HG03378 (cell line): ENCODE data around the gene TPP2.

Source experiments
- ATAC-seq: cut with Tn5 transposase; IDR thresholded peaks from one replicate; pipeline ENCODE4 v1.9.1; 2021; ENCODE audit warnings: mild to moderate bottlenecking, moderate library complexity; ENCODE audit not compliant: unreplicated experiment

Gene TPP2

GRCh38 chr13:102596147-102597028, at the start of gene TPP2:
TSS of gene TPP2 (plus strand) at chr13:102596986. CDS start at chr13:102597039, 53 bp downstream.
- ATAC-seq: peak; percentile 69

DNA sequence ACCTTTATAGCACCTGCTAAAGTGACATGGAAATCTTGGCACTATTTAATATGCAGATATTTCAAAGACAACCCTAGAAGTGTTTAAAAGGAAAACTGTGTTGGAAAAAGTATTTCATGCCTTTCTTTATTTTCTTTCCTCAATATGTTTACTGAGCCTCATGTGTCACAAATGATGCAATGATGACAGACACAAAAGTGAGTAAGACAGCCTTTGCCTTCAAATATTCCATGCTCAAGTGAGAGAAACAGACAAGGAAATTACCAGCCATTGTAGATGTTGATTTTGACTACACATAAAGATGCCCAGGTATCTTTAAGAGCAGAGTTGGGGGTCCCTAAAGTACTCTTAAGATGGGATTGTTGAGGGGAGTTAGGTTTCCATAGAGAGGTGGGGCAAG, 48.0 kb upstream of the TPP2 start:
- no peak for ATAC-seq

DNA sequence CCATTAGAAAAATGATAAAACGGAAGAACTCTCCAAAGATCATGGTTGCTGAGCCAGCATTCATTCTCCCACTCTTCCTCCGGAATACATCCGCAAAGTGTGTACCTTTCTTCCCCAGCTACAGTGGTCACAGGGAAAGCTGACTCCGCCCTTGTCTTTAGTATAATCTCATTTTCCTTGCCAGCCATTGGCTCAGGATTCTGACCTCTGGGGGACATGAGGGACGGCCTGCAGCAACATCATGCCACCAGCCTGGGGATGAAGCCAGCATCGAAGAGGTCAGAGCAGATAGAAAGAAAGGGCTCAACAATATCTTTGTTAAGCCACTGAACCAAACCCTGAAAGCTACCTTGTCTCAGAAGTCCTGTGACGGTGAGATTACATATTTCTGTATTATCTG, 46.3 kb upstream of the TPP2 start:
- ATAC-seq: no peak

DNA sequence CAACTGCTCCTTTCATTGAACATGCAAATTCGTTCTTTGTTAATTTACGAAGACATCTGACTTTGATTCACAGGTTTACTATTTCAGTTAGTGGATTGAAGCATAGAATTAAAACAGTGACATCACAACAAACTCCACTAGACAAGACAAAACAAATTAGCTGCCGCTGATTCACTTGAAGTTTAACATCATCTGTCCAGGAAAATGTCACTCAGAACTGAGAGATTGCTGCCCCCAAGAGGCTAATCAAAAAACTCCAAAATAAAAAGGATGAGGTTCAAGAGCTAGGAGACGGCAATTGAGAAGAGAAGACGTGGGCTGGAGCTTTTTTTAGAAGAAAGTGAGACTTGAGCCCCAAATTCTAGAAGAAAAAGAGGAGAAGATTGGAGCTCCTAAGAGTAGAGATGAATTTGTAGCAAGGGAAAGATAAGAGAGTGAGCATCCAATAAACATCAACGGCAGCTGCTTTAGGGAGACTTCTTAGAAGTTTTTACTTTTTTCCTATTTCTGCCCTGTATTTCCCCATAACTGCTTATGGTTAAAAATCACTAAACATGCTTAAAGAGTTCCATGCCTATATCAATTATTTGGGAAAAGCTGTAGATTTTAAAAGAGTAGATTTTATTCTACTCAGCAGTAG, 40.8 kb upstream of the TPP2 start:
- peak; percentile 69 for ATAC-seq

GRCh38 chr13:102556806-102557205, 40.0 kb upstream of the TPP2 start:
- no peak for ATAC-seq

- no peak for ATAC-seq
Observed at GRCh38 chr13:102558029-102558428, 38.8 kb upstream of the TPP2 start.

DNA sequence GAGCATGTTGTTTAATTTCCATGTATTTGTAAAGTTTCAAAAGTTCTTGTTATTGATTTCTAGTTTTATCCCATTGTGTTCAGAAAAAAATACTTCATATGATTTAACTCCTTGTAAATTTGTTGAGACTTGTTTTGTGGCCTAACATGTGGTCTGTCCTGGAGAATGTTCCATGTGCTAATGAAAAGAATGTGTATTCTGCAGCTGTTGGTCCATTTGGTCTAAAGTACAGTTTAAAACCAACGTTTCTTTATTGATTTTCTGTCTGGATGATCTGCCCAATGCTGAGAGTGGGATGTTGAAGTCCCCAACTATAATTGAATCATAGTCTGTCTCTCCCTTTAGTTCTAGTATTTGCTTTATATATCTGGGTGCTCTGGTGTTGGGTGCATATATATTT, 34.9 kb upstream of the TPP2 start:
- ATAC-seq: no peak

- ATAC-seq: no peak
Observed at GRCh38 chr13:102563267-102563666, 33.5 kb upstream of the TPP2 start.

GRCh38 chr13:102564564-102564963, 32.2 kb upstream of the TPP2 start:
- no peak for ATAC-seq

DNA sequence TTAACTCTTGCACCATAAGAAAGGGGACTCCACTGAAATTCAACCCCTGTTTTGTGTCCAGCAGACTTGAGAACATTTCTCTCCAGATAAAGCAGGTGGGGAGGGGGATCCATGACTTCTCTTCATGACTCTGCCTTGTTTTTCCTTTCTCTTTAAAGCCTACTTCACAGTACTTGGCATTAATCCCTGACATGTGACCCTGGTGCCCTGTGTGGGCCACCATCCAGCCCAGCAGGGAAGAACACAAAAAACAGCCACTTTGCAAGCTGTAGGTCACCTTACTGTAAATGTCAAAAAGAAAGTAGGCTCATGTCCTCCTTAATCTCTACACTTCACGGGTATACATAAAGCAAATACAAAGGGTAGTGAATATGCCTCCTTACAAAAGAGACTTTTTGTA, 30.3 kb upstream of the TPP2 start:
- no peak for ATAC-seq

DNA sequence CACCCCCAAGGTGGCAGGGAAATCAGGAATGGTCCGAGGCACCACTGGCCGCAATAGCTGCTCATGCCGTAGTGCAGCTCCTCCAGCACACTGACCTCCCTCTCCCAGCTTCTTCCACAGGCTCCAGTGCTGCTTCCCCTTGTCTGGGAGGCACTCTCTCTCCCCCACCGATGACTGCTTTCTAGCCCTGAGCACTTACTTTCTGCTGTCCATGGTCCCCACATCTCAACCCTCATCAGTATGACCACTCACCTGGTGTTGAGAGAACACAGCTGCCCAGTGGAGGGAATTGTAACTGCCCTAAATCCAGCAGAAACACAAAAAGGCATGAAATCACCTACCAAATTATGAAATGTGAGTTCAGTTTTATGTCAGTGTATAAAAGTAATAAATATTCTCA, 28.9 kb upstream of the TPP2 start:
- ATAC-seq: no peak

DNA sequence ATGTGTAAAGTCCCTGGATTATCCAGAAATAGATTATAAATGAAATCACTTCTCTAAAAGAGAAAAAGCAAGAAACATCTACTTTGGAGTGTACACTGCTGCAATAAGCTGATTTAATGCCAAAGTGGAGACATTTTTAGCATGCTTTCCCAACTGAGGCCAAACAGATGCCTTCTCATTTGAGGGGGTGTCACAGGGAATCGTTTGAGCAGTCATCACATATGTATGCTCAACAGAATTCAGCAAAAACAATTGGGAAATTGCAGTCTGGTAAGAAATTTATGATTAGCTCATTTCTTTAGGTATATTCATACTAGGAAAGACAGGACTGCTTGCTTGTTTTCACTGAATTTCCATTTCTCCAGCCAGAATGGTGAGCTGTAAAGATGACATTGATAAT, 27.3 kb upstream of the TPP2 start:
- no peak for ATAC-seq

- ATAC-seq: no peak
Observed at GRCh38 chr13:102571075-102571474, 25.7 kb upstream of the TPP2 start.

GRCh38 chr13:102572323-102572722, 24.5 kb upstream of the TPP2 start:
- ATAC-seq: no peak

DNA sequence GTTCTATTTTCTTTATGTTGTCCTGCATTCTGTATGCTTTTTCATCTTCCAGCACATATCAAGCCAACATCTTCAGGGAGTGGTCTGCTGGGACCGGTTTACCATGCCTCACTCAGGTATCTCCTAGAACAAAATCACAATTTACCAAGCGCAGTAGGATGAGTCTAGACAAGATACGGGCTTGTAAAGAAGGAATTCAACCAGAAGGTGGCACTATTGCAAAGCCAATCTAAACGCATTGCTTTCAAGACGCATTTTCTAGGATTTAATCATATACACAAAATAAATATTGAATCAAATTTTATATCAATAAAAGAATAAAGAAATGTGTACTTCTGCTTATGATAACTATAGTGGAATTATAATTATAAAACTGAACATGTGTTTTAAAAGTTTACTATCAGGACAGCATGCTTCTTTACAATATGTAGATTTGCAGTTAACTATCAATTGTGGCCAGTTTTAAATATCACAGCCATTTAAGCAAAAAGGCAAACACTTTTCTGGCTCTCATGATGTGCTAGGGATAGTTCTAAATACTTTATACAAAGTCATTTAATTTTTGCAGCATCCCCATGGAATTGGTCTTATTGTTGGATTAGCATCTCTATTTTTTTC, 16.1 kb upstream of the TPP2 start:
- ATAC-seq: peak; percentile 78

DNA sequence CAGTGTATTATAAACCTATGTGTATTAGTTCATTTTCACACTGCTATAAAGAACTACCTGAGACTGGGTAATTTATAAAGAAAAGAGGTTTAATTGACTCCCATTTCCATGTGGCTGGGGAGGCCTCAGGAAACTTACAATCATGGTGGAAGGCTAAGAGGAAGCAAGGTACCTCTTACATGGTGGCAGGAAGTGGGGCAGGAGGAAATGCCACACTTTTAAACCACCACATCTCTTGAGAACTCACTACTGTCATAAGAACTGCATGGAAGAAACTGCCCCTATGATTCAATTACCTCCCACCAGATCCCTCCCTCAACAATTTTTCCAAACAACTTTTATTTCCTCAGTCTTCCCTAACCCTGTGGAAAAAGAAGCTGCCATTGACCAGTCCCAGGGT, 14.5 kb upstream of the TPP2 start:
- no peak for ATAC-seq

GRCh38 chr13:102584434-102584833, 12.4 kb upstream of the TPP2 start:
- peak; percentile 57 for ATAC-seq

DNA sequence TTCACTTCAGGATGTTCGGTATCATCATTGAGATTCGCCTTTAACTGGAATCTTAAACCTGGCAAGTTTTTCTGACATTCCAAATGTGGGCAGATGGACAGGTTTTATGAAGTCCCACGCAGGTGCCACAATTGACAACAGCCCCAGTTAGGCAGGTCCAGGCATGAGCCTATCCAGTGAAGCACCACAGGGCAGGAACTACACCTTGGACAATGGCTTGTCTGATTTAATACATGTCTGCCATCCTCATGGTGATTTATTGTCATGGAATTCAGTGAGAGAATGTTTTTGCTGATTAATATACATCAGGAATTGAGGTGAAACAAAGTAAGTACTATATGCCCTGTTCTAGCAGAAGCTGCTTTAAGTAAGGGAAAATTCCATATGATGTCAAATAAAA, 10.2 kb upstream of the TPP2 start:
- no peak for ATAC-seq

GRCh38 chr13:102587916-102588315, 8.9 kb upstream of the TPP2 start:
- no peak for ATAC-seq

DNA sequence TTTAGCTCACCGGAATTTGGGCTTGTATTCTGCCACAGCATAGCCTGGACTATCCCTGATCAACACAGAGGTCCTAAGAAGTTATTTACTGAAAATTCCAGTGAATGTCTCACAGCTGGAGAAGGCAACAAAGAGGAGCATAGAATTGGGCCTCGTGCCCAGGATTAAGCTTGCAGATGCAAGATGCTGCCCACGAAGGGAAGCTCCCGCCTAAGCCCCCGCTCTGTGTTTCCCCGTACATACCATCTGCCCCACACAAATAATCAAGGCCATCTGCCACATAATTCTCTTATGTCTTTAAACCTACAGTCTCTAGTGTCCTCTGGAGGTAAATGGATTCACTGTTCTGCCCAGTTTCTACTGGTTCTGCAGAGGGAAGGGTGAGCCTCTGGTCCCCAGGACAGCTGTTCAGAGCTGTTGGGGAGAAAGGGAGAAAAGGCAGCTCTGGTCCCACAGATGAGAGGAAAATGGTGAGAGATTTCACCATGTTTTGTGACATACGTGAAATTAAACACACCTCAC, 7.4 kb upstream of the TPP2 start:
- ATAC-seq: no peak

DNA sequence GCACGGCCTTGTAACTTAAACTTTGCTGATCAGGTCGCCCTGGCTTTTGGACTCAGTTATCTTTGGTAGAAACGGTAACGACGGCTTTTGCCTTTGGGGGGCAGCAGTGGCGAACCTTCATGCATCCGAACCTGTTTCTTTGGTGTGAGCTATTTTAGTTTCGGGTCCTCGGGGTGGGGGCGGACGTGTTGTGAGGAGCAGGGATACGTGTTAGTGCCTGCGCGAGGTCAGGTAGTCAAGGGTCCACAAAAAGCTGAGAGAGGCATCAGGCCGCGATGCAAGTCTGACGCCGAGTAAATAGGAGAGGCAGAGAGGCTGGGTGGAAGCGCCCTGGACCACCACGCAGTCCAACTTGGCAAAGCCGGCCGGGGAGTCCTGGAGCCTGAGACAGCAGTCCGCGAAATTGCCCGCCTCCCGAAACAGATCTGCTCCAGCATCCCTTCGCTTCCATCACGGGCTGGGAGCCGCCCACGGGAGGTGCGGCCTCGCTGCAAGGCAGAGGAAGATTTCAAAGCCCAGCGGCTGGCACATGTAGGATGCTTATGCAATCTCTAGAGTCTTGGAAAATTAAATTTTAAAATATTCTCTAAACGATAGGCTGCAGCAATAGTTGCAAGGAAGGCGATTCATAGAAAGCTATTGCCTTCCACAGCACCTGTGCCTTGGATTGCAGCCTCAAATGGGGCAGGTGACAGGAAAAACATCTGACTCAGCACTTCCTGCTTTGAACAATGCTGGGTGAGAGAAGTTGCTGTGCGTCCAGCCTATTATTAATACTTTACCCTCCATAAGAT, 4.6 kb upstream of the TPP2 start:
- ATAC-seq: peak; percentile 42
